K562 (cell line): ENCODE results near the gene MTX3. TPM values are rescaled to one million over a fixed set of nuclear protein-coding genes. Genes with fewer than 3 reads are reported as not detected.

Experiments
- ATAC-seq: fragments of 200-7000 bp; cut with Tn5 transposase; 3 replicates; pipeline ENCODE4 v1.9.1; 2020; ENCODE audit warnings: moderate library complexity
- BruUV-seq: library from RNA; stranded (reverse); fragments of 400-500 nt; replicated peaks from 2 replicates; lab custom pipeline; 2021; lab: Mats Ljungman, UMichigan
- CTCF ChIA-PET: fragments of 300-600 bp; formaldehyde crosslinking; extraction: SDS; loops from one replicate; lab custom pipeline; 2021; ENCODE audit warnings: low intra/inter-chr PET ratio; lab: Yijun Ruan, JAX
- POLR2A ChIA-PET: fragments of 300-600, 350-650 bp; sonication (Branson Sonifier 250); formaldehyde crosslinking; extraction: SDS; loops from one replicate; lab custom pipeline; 2021; ENCODE audit warnings: antibody characterized with exemption, inconsistent platforms; lab: Yijun Ruan, JAX
- DNase-seq, 4 experiments: peaks; one replicate each; pipeline versions ENCODE4 v3.0.0 to v3.0.0-alpha.2; 2011 to 2018; ENCODE audit warnings: low spot score in 3 of 4, mixed read lengths in 3 of 4; ENCODE audit errors: extremely low read depth in 1 of 4
- FAIRE-seq: peaks from 2 replicates; lab custom pipeline; 2011; peaks lifted over from hg19 to GRCh38; lab: Jason Lieb, UNC
- H2AFZ ChIP-seq: 2 replicates; pipeline ENCODE4 v1.6.0; 2011; ENCODE audit warnings: low read depth, low read length, control low read depth, inconsistent platforms
- H3K27ac ChIP-seq: fragments of 200-600 bp; 3 replicates; pipeline ENCODE4 v1.8.0; 2011; ENCODE audit warnings: low read depth, mild to moderate bottlenecking, control low read depth, inconsistent platforms, low read length, moderate library complexity, mixed read lengths; ENCODE audit errors: extremely low read depth
- H3K27me3 ChIP-seq, 2 experiments: fragments of 300-600 bp in 1 of 2; 2 replicates in 1 of 2; 3 replicates in 1 of 2; pipeline versions ENCODE4 v1.6.0 to v1.8.0; 2011; ENCODE audit warnings: inconsistent platforms in 2 of 2, low read length in 2 of 2, mild to moderate bottlenecking in 1 of 2, mixed read lengths in 1 of 2, moderate library complexity in 1 of 2; ENCODE audit not compliant: control insufficient read depth in 2 of 2, insufficient read depth in 2 of 2
- H3K36me3 ChIP-seq: fragments of 300-600 bp; 3 replicates; pipeline ENCODE4 v1.8.0; 2011; ENCODE audit warnings: mild to moderate bottlenecking, low read length, inconsistent platforms; ENCODE audit not compliant: control insufficient read depth, insufficient read depth
- H3K4me1 ChIP-seq, 2 experiments: fragments of 200-600 bp in 1 of 2; replicated peaks in 1 of 2; 2 replicates in 1 of 2; 3 replicates in 1 of 2; pipeline versions ENCODE4 v1.5.1 to v1.8.0; 2011; ENCODE audit warnings: inconsistent platforms in 2 of 2, low read length in 2 of 2, mild to moderate bottlenecking in 1 of 2, mixed read lengths in 1 of 2, moderate library complexity in 1 of 2; ENCODE audit not compliant: control insufficient read depth in 2 of 2, insufficient read depth in 2 of 2
- H3K4me2 ChIP-seq: 2 replicates; pipeline ENCODE4 v1.6.1; 2011; ENCODE audit warnings: low read length, control low read depth, inconsistent platforms, mixed read lengths; ENCODE audit not compliant: insufficient read depth
- H3K4me3 ChIP-seq: fragments of 200-600 bp; sonication (generic), shearing (Covaris generic); 2 replicates; pipeline ENCODE4 v1.5.1; 2016; ENCODE audit warnings: control low read depth, inconsistent platforms
- H3K79me2 ChIP-seq: fragments of 200-600 bp; 3 replicates; pipeline ENCODE4 v1.8.0; 2011; ENCODE audit warnings: low read length, inconsistent platforms; ENCODE audit not compliant: control insufficient read depth, insufficient read depth
- H3K9ac ChIP-seq, 2 experiments: 2 replicates each; pipeline versions ENCODE4 v1.6.0 to v1.6.1; 2011; ENCODE audit warnings: low read depth in 2 of 2, low read length in 2 of 2, control low read depth in 1 of 2, inconsistent platforms in 1 of 2, mild to moderate bottlenecking in 1 of 2, mixed read lengths in 1 of 2; ENCODE audit not compliant: insufficient read depth in 1 of 2
- H3K9me1 ChIP-seq: one replicate; pipeline ENCODE4 v1.6.0; 2011; ENCODE audit warnings: inconsistent platforms, mild to moderate bottlenecking, low read length, moderate library complexity; ENCODE audit not compliant: control insufficient read depth, insufficient read depth
- H3K9me3 ChIP-seq: replicated peaks from 2 replicates; pipeline ENCODE4 v1.5.1; 2011; ENCODE audit warnings: low read depth, low read length, inconsistent platforms; ENCODE audit not compliant: control insufficient read depth, insufficient read depth
- H4K20me1 ChIP-seq: replicated peaks from 2 replicates; pipeline ENCODE4 v1.6.1; 2011; ENCODE audit warnings: low read length, inconsistent platforms, mixed read lengths; ENCODE audit not compliant: control insufficient read depth, insufficient read depth
- ARNT ChIP-seq, 2 experiments: fragments of 450-650 bp; IDR thresholded peaks; 2 replicates each; pipeline ENCODE4 v1.6.1; 2016; ENCODE audit warnings: mild to moderate bottlenecking in 1 of 2
- ZNF431 ChIP-seq: sonication (generic); formaldehyde crosslinking; IDR thresholded peaks from 2 replicates; pipeline ENCODE4 v1.8.0; 2022; ENCODE audit warnings: mild to moderate bottlenecking, missing genetic modification reagents
- WGBS: fragments of 100-300 bp; shearing (Covaris generic); methylation state at CpG from one replicate; pipeline ENCODE4 v1.1.6; 2016; ENCODE audit warnings: low coverage, mixed read lengths; ENCODE audit not compliant: insufficient coverage; ENCODE audit errors: missing lambda C conversion rate; 5-methylcytosine and 5-hydroxymethylcytosine counted together
- in situ Hi-C: fragments of 300-500 bp; cut with MboI; formaldehyde crosslinking; loops from 4 replicates; pipeline ENCODE4 v1.15.0; 2018; ENCODE audit warnings: inconsistent platforms, mixed read lengths
- intact Hi-C: fragments of 100-400 bp; cut with micrococcal nuclease; formaldehyde crosslinking; loops from 2 replicates; pipeline ENCODE4 v1.14.2; 2022
- polyA plus RNA-seq, 8 experiments: library from polyadenylated mRNA; depleted of rRNA in 4 of 8; stranded (reverse) in 5 of 8; unstranded in 3 of 8; fragments of >200 nt; fragmentation: Nextera tagmentation in 2 of 8; fragmentation: Illumina TruSeq in 1 of 8; extraction: Ambion mirVana in 2 of 8; extraction: Trizol in 1 of 8; gene quantifications; 2 replicates each; pipeline versions ENCODE4 v1.2.1 to v1.2.3, GENCODE V29; 2011 to 2014; ENCODE audit warnings: inconsistent platforms in 1 of 8, missing spikeins in 1 of 8
- total RNA-seq, 7 experiments: library from RNA; depleted of rRNA in 6 of 7; stranded (reverse); fragments of >200 nt in 6 of 7; fragmentation: Illumina TruSeq in 2 of 7; extraction: Trizol in 2 of 7; gene quantifications; 2 replicates each; pipeline versions ENCODE4 v1.2.1 to v1.2.3, GENCODE V29; 2011 to 2021; ENCODE audit warnings: low replicate concordance in 1 of 7
- TF ChIP-seq, protein P1 (sequence below): sonication (generic); formaldehyde crosslinking; IDR thresholded peaks from 2 replicates; pipeline ENCODE4 v1.8.0; 2022; ENCODE audit warnings: missing genetic modification reagents, mild to moderate bottlenecking, borderline replicate concordance
- TF ChIP-seq, protein P2 (sequence below): fragments of 250-450 bp; sonication (Bioruptor Pico); IDR thresholded peaks from 2 replicates; pipeline ENCODE4 v1.6.1; 2021; ENCODE audit warnings: mild to moderate bottlenecking

The MTX3 gene
- total and polyA plus RNA-seq, 9 of the 15 experiments (the other 6 are each of a cell fraction or from before 2014, with no cell fraction given), result 0.04 to 0.36 (median 0.15) TPM; not detected in 1

DNA sequence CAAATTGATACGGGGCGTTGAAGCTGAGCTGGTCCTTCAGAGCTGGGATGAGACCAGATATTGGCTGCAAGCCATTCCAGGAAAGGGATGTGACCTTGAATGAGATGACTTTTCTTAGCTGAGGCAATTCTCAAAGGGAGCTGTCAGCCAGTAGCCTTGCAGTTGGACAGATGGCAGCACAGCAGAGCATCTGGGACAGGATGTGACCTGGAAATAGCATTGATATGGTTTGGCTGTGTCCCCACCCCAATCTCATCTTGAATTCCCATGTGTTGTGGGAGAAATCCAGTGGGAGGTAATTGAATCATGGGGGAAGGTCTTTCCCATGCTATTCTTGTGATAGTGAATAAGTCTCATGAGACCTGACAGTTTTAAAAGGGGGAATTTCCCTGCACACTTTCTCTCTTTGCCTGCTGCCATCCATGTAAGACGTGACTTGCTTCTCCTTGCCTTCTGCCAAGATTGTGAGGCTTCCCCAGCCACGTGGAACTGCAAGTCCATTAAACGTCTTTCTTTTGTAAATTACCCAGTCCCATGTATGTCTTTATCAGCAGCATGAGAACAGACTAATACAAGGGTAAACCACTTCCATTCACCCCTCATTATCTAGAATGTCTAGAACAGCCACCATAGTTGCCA, 19.8 kb upstream of the MTX3 start:
- WGBS, result 0% methylated on average over 5 of the region's 5 CpGs
- POLR2A ChIA-PET, result interaction anchor here (0.5 to 0.6 kb wide), 2 partner anchors 17 to 298 kb away, joined by 3 read pairs; no protein-coding TSS in a partner anchor

DNA sequence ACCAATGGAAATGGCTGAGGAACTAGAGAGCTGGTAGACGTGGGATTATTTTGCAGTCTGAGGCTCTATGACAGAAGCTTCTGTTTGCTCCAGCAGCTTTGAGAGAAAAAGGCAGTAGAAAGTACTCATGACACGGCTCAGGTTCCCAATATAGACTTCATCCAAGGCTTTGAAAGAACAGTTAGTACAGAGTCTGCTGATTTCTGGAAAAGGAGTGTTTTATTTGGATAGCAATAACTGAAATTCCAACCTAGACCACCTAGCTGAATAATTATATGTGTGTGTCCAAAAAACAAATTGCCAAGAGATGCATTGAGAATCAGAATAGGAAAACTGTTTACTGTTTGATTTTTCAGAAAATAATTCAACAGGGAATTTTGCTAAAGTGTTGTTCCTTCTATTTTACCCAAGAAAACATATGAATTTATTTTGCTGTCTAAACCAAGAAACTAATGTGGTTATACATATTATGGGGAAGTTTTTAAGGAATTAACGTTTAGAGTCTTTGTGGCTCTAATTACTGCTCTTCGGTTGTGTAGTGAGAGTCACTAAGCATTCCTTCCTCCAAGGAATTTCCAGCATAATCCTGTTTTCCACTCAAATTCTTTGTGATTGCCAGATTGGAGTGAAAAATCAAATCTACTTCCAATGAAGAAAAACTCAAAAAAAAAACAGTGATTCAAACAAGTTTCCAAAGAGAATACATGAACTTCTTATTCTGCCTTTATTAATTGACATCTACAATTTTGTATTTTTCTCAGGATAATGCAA, 18.1 kb upstream of the MTX3 start:
- Histone ChIP-seq H3K9ac (no peak overlapping the region), H3K4me2 (no peak overlapping the region), H2AFZ (no peak overlapping the region), H3K9me3 (no peaks in the 10 kb centered on the region), H3K4me3 (no peak overlapping the region), H3K9me1 (no peaks in the 10 kb centered on the region), H4K20me1 (no peaks in the 10 kb centered on the region), H3K4me1 (no peaks in the 10 kb centered on the region), H3K79me2 (no peaks in the 10 kb centered on the region), H3K36me3 (no peaks in the 10 kb centered on the region), H3K27me3 (peaks cover 1 to 11% of the 10 kb centered on the region in 2 experiments; a peak in 2 of 5 replicates), H3K27ac (no peak overlapping the region)
- FAIRE-seq (no peak), ATAC-seq (no peak), DNase-seq (no peak)
- WGBS, result 1% methylated on average over 4 of the region's 4 CpGs
- no peak for TF ChIP-seq ARNT (IDR thresholded peaks at IDR 0.05)
- TF ChIP-seq, protein P1, sequence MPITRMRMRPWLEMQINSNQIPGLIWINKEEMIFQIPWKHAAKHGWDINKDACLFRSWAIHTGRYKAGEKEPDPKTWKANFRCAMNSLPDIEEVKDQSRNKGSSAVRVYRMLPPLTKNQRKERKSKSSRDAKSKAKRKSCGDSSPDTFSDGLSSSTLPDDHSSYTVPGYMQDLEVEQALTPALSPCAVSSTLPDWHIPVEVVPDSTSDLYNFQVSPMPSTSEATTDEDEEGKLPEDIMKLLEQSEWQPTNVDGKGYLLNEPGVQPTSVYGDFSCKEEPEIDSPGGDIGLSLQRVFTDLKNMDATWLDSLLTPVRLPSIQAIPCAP (CRISPR knock-in tag), result no peak
- POLR2A ChIA-PET, result no interaction called here
- no TSS peak for BruUV-seq
- in situ Hi-C loops, result no loop called here
- intact Hi-C loops, result no loop called here
- CTCF ChIA-PET, result interaction anchor here (1.1 kb wide), 1 partner anchor 73 kb away, joined by 3 read pairs; no protein-coding TSS in a partner anchor

More for the DNA sequence above, 19.8 kb upstream of the MTX3 start:
- H2AFZ ChIP-seq, result no peak overlapping the region
- no peak for FAIRE-seq
- TF ChIP-seq, protein P2, sequence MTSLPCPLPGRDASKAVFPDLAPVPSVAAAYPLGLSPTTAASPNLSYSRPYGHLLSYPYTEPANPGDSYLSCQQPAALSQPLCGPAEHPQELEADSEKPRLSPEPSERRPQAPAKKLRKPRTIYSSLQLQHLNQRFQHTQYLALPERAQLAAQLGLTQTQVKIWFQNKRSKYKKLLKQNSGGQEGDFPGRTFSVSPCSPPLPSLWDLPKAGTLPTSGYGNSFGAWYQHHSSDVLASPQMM (CRISPR knock-in tag), result no peak
- TF ChIP-seq ZNF431 (CRISPR knock-in tag), result peak; percentile 92
- no peak overlapping the region for H3K27ac ChIP-seq
- no peaks in the 10 kb centered on the region for H3K4me1 ChIP-seq
- in situ Hi-C loops (no loop called here), intact Hi-C loops (no loop called here)
- no peak for DNase-seq
- no peaks in the 10 kb centered on the region for H3K9me3 ChIP-seq
- H3K4me2 ChIP-seq, result no peak overlapping the region
- no TSS peak for BruUV-seq
- H3K4me3 ChIP-seq, result no peak overlapping the region
- H3K9me1 ChIP-seq, result no peaks in the 10 kb centered on the region
- CTCF ChIA-PET, result no interaction called here
- no peaks in the 10 kb centered on the region for H3K36me3 ChIP-seq
- H3K79me2 ChIP-seq, result no peaks in the 10 kb centered on the region
- H4K20me1 ChIP-seq, result no peaks in the 10 kb centered on the region
- no peak for ATAC-seq
- 0 out of 5 replicates have a peak, but pooled peaks cover 0 to 6% of the 10 kb centered on the region in 2 experiments for H3K27me3 ChIP-seq
- H3K9ac ChIP-seq, result no peak overlapping the region
